ENCODE results near the gene CFAP43. TPM values are rescaled to one million over a fixed set of nuclear protein-coding genes. Genes with fewer than 3 reads are reported as not detected.

CFAP43 gene
- total and polyA plus RNA-seq, 10 of the 15 experiments (the other 5 are each of a cell fraction or from before 2014, with no cell fraction given), result 0.06 to 0.14 (median 0.10) TPM; not detected in 5

DNA sequence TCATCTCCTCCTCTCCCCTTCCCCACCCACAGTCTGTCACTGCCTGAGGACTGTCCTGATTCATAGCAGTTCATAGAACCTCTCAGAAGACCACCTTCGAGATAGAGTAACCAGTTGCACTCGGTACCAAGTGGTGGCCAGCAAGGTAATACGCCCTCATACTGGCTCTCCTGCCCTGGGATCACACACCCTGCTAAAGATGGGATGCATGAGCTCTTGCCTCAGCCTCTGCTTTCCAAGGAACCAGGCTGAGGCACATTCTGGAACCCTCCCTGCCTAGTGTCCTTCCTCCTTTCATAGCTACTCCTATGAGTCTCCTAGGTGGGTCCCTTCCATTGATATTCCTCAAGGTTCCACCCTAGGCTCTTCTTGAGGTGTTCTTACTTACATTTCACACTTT lies 15.5 kb downstream of the CFAP43 start:
- Histone ChIP-seq H3K27ac (ENCODE audit: control insufficient read depth, insufficient read depth) (no peak overlapping the region), H2AFZ (ENCODE audit: control insufficient read depth, low read depth, low read length) (no peak overlapping the region), H4K20me1 (ENCODE audit: control insufficient read depth, insufficient read depth) (no peaks in the 10 kb centered on the region), H3K9me3 (replicated peaks; ENCODE audit: control insufficient read depth, insufficient read depth, low read length) (no peaks in the 10 kb centered on the region), H3K4me3 (no peak overlapping the region), H3K27me3 (replicated peaks in 1 of 2; ENCODE audit: control insufficient read depth in 2 of 2, insufficient read depth in 2 of 2, low read length in 1 of 2) (no peaks in the 10 kb centered on the region), H3K4me1 (ENCODE audit: control insufficient read depth, insufficient read depth, low read length) (no peaks in the 10 kb centered on the region), H3K36me3 (ENCODE audit: control insufficient read depth in 2 of 2, insufficient read depth in 2 of 2, low read length in 1 of 2) (no peaks in the 10 kb centered on the region), H3K4me2 (ENCODE audit: control insufficient read depth, insufficient read depth) (no peak overlapping the region), H3K79me2 (ENCODE audit: control insufficient read depth, insufficient read depth, low read length) (no peaks in the 10 kb centered on the region), H3K9ac (ENCODE audit: control insufficient read depth, insufficient read depth, low read length) (no peak overlapping the region)
- DNase-seq (ENCODE audit: low read depth, low spot score), result no peak
- WGBS (ENCODE audit: insufficient coverage, insufficient replicate concordance, low lambda C conversion rate, missing lambda C conversion rate), result 35% methylated on average over 3 of the region's 3 CpGs
- ChIA-PET SMC1A (ENCODE audit: uncharacterized antibody, unreplicated experiment) (no interaction called here), POLR2A (no interaction called here), CTCF (interaction anchor here (0.8 to 0.9 kb wide), 2 partner anchors 56 to 75 kb away, joined by 3 read pairs; no protein-coding TSS in a partner anchor), RAD21 (ENCODE audit: unreplicated experiment) (interaction anchor here (1.5 kb wide), 1 partner anchor 329 kb away, joined by 3 read pairs; no protein-coding TSS in a partner anchor)
- in situ Hi-C loops (cut with MboI) (no loop called here), intact Hi-C loops (cut with micrococcal nuclease; ENCODE audit: unreplicated experiment) (no loop called here)
- FAIRE-seq, result no peak
- TF ChIP-seq JUNB (IDR thresholded peaks at IDR 0.05), result no peak
- no peak for TF ChIP-seq ASH2L (IDR thresholded peaks at IDR 0.05; ENCODE audit: borderline replicate concordance, low read depth)
- TF ChIP-seq, protein P1, sequence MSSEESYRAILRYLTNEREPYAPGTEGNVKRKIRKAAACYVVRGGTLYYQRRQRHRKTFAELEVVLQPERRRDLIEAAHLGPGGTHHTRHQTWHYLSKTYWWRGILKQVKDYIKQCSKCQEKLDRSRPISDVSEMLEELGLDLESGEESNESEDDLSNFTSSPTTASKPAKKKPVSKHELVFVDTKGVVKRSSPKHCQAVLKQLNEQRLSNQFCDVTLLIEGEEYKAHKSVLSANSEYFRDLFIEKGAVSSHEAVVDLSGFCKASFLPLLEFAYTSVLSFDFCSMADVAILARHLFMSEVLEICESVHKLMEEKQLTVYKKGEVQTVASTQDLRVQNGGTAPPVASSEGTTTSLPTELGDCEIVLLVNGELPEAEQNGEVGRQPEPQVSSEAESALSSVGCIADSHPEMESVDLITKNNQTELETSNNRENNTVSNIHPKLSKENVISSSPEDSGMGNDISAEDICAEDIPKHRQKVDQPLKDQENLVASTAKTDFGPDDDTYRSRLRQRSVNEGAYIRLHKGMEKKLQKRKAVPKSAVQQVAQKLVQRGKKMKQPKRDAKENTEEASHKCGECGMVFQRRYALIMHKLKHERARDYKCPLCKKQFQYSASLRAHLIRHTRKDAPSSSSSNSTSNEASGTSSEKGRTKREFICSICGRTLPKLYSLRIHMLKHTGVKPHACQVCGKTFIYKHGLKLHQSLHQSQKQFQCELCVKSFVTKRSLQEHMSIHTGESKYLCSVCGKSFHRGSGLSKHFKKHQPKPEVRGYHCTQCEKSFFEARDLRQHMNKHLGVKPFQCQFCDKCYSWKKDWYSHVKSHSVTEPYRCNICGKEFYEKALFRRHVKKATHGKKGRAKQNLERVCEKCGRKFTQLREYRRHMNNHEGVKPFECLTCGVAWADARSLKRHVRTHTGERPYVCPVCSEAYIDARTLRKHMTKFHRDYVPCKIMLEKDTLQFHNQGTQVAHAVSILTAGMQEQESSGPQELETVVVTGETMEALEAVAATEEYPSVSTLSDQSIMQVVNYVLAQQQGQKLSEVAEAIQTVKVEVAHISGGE (CRISPR knock-in tag; IDR thresholded peaks at IDR 0.05), result no peak
- TF ChIP-seq ETV6 (conservative IDR thresholded peaks at IDR 0.05 in 1 of 2, IDR thresholded peaks at IDR 0.05 in 1 of 2; ENCODE audit: borderline replicate concordance in 1 of 2, low read depth in 1 of 2), result no peak
- TF ChIP-seq CREM (IDR thresholded peaks at IDR 0.05; ENCODE audit: low read depth), result no peak
- TF ChIP-seq, protein P2, sequence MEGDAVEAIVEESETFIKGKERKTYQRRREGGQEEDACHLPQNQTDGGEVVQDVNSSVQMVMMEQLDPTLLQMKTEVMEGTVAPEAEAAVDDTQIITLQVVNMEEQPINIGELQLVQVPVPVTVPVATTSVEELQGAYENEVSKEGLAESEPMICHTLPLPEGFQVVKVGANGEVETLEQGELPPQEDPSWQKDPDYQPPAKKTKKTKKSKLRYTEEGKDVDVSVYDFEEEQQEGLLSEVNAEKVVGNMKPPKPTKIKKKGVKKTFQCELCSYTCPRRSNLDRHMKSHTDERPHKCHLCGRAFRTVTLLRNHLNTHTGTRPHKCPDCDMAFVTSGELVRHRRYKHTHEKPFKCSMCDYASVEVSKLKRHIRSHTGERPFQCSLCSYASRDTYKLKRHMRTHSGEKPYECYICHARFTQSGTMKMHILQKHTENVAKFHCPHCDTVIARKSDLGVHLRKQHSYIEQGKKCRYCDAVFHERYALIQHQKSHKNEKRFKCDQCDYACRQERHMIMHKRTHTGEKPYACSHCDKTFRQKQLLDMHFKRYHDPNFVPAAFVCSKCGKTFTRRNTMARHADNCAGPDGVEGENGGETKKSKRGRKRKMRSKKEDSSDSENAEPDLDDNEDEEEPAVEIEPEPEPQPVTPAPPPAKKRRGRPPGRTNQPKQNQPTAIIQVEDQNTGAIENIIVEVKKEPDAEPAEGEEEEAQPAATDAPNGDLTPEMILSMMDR (IDR thresholded peaks at IDR 0.05 in 2 of 3, conservative IDR thresholded peaks at IDR 0.05 in 1 of 3; ENCODE audit: control insufficient read depth in 2 of 3, extremely low read depth in 1 of 3, insufficient read depth in 1 of 3, low read depth in 3 of 3, low read length in 3 of 3), result no peak
- TF ChIP-seq KAT2A (conservative IDR thresholded peaks at IDR 0.05; ENCODE audit: control insufficient read depth, low read depth, low read length), result no peak
- no peak for TF ChIP-seq EGR1 (IDR thresholded peaks at IDR 0.05; ENCODE audit: borderline replicate concordance in 1 of 2, low read depth in 2 of 2, low read length in 2 of 2)
- no peak for TF ChIP-seq EED (IDR thresholded peaks at IDR 0.05; ENCODE audit: low read depth)
- no peak for TF ChIP-seq SUPT20H (IDR thresholded peaks at IDR 0.05; ENCODE audit: borderline replicate concordance, control insufficient read depth, low read depth, low read length)
- no TSS peak for BruUV-seq (replicated peaks)
- no peak for ATAC-seq

All from GM12878 (cell line).